Neutrophil (primary cell): Measurements from ENCODE around the gene MPPE1.
"Not testable (repeated sequence)": the region's sequence is repeated elsewhere in the genome, so short reads cannot be mapped to it uniquely, and the experiment has no call there.

Experiments used
- H3K27ac ChIP-seq: fragments of 200-600 bp; sonication (generic); 2 replicates; pipeline ENCODE4 v1.5.1; 2016; ENCODE audit warnings: mild to moderate bottlenecking, moderate library complexity
- H3K27me3 ChIP-seq: fragments of 200-600 bp; sonication (generic); 2 replicates; pipeline ENCODE4 v1.6.0; 2016; ENCODE audit warnings: mild to moderate bottlenecking
- H3K36me3 ChIP-seq: fragments of 200-600 bp; sonication (generic); 2 replicates; pipeline ENCODE4 v1.5.1; 2017
- H3K4me1 ChIP-seq, 2 experiments: fragments of 200-600 bp in 1 of 2; sonication (generic) in 1 of 2; 1 replicate in 1 of 2; 2 replicates in 1 of 2; pipeline versions ENCODE4 v1.5.1 to v1.6.1; 2013 to 2016; ENCODE audit warnings: low read depth in 1 of 2, low read length in 1 of 2, mild to moderate bottlenecking in 1 of 2, moderate library complexity in 1 of 2; ENCODE audit not compliant: control insufficient read depth in 1 of 2, insufficient read depth in 1 of 2
- H3K4me3 ChIP-seq, 2 experiments: fragments of 200-600 bp in 1 of 2; sonication (generic) in 1 of 2; 1 replicate in 1 of 2; 2 replicates in 1 of 2; pipeline ENCODE4 v1.5.1; 2013 to 2016; ENCODE audit warnings: low read depth in 1 of 2, low read length in 1 of 2, mild to moderate bottlenecking in 1 of 2, moderate library complexity in 1 of 2
- H3K9me3 ChIP-seq: fragments of 200-600 bp; sonication (generic); 2 replicates; pipeline ENCODE4 v1.5.1; 2016
- CTCF ChIP-seq: fragments of 200-600 bp; sonication (generic); IDR thresholded peaks from 2 replicates; pipeline ENCODE4 v1.5.1; 2016; ENCODE audit warnings: antibody characterized with exemption

Gene MPPE1

GRCh38 chr18:11861583-11862288 is 46.4 kb downstream of the MPPE1 start:
- Histone ChIP-seq H3K27me3 (peaks cover 38% of the 10 kb centered on the region), H3K36me3 (no peaks in the 10 kb centered on the region), H3K27ac (no peak overlapping the region), H3K9me3 (no peaks in the 10 kb centered on the region), H3K4me3 (no peak overlapping the region), H3K4me1 (peaks cover 7 to 9% of the 10 kb centered on the region in 2 experiments)
- no peak for TF ChIP-seq CTCF

DNA sequence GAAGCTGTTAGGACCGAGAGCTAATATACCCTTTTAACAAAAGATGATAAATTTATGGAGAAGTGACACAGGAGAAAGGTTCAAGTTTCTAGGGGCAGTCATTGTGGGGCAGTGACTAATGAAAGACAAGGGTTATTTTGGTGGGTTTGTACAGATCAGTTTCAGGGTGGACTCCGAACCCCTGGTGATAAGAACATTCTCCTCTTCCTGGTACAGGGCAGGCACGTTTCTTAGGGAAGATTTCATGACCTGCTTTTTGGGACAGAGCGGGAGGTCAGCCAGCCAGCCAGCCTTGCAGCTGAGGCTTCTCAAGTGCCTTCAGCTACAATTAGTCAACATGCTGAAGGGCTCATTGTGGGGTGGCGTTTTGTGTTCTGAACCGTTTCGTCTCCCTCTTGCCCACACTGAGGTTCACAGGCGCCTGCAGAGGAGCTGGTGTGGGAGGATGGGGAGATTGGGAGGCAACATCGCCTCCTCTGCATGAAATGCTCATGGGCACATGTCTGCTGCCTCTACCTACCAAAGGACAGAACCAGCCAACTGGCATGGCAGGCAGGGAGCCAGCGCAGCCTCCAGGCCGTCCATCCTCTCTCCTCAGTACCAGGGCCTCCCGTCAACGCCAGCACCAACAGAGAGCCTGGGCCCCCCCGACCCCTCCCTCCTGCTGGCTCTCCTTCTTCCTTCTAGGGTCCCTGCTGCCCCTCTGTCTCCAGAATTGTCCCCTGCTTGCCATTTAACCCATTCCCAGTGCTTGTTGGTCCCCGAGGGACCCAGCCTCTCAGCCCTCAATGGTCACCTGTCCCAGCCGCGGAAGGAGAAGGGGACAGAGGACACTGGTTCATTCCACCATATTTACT is 47.3 kb downstream of the MPPE1 start:
- no peaks in the 10 kb centered on the region for H3K36me3 ChIP-seq
- H3K9me3 ChIP-seq, result no peaks in the 10 kb centered on the region
- H3K4me1 ChIP-seq, result peaks cover 7 to 18% of the 10 kb centered on the region in 2 experiments
- H3K27ac ChIP-seq, result no peak overlapping the region
- no peak overlapping the region for H3K4me3 ChIP-seq
- no peak for TF ChIP-seq CTCF
- peaks cover 38% of the 10 kb centered on the region for H3K27me3 ChIP-seq

GRCh38 chr18:11859903-11860407 is 48.2 kb downstream of the MPPE1 start:
- no peak overlapping the region for H3K4me3 ChIP-seq

GRCh38 chr18:11859282-11859830 is 48.8 kb downstream of the MPPE1 start:
- peaks cover 9% of the 10 kb centered on the region for H3K36me3 ChIP-seq
- no peaks in the 10 kb centered on the region for H3K9me3 ChIP-seq
- TF ChIP-seq CTCF, result no peak
- peaks cover 12 to 25% of the 10 kb centered on the region in 2 experiments for H3K4me1 ChIP-seq
- peaks cover 28% of the 10 kb centered on the region for H3K27me3 ChIP-seq
- no peak overlapping the region for H3K27ac ChIP-seq
- H3K4me3 ChIP-seq, result no peak overlapping the region

More at GRCh38 chr18:11859903-11860407, 48.2 kb downstream of the MPPE1 start:
- no peaks in the 10 kb centered on the region for H3K9me3 ChIP-seq
- H3K4me1 ChIP-seq, result peaks cover 7 to 19% of the 10 kb centered on the region in 2 experiments
- H3K36me3 ChIP-seq, result peaks cover 6% of the 10 kb centered on the region
- H3K27me3 ChIP-seq, result peaks cover 34% of the 10 kb centered on the region
- no peak overlapping the region for H3K27ac ChIP-seq
- no peak for TF ChIP-seq CTCF

- Histone ChIP-seq H3K27me3 (peaks cover 23% of the 10 kb centered on the region), H3K36me3 (peaks cover 17% of the 10 kb centered on the region), H3K9me3 (no peaks in the 10 kb centered on the region), H3K27ac (peak overlapping the region; percentile 71), H3K4me3 (no peak overlapping the region), H3K4me1 (peaks cover 33 to 46% of the 10 kb centered on the region in 2 experiments)
- no peak for TF ChIP-seq CTCF
Observed at GRCh38 chr18:11857177-11857887, 50.8 kb downstream of the MPPE1 start.

DNA sequence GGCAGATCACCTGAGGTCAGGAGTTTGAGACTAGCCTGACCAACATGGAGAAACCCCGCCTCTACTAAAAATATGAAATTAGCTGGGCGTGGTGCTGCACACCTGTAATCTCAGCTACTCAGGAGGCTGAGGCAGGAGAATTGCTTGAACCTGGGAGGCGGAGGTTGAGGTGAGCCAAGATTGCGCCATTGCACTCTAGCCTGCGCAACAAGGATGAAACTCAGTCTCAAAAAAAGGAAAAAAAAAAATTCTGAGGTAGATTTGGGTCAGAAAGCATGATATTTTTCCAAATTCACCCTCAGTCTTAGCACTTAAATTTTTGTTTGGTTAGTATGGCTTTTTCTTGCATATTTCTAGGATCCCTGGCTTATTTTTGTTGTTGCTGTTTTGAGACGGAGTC is 53.6 kb downstream of the MPPE1 start:
- Histone ChIP-seq H3K27ac (peak overlapping the region; percentile 92), H3K4me1 (peaks cover 56 to 62% of the 10 kb centered on the region in 2 experiments), H3K36me3 (peaks cover 17% of the 10 kb centered on the region), H3K27me3 (peaks cover 16% of the 10 kb centered on the region)
- H3K4me3 ChIP-seq, H3K9me3 ChIP-seq: not testable (repeated sequence)
